Parathyroid adenoma (tissue), 2 donors: ENCODE results near the gene TIMP2.

Experiments
- H2AFZ ChIP-seq: fragments of 300-600 bp; sonication (generic); one replicate; pipeline ENCODE4 v1.7.0; 2017; ENCODE audit warnings: antibody characterized with exemption, mild to moderate bottlenecking
- H3K27ac ChIP-seq: fragments of 300-600 bp; sonication (generic); one replicate; pipeline ENCODE4 v1.7.0; 2017
- H3K27me3 ChIP-seq: fragments of 300-600 bp; sonication (generic); one replicate; pipeline ENCODE4 v1.7.0; 2017; ENCODE audit warnings: low read length; ENCODE audit not compliant: control insufficient read depth, insufficient read depth
- H3K36me3 ChIP-seq: fragments of 300-600 bp; sonication (generic); one replicate; pipeline ENCODE4 v1.7.0; 2017; ENCODE audit warnings: low read length; ENCODE audit not compliant: control insufficient read depth, insufficient read depth
- H3K4me1 ChIP-seq: fragments of 300-600 bp; sonication (generic); one replicate; pipeline ENCODE4 v1.7.0; 2017; ENCODE audit warnings: control low read depth
- H3K4me2 ChIP-seq: fragments of 300-600 bp; sonication (generic); one replicate; pipeline ENCODE4 v1.7.0; 2017; ENCODE audit warnings: low read length
- H3K4me3 ChIP-seq: fragments of 300-600 bp; sonication (generic); one replicate; pipeline ENCODE4 v1.7.0; 2017; ENCODE audit warnings: low read depth, low read length
- H3K79me2 ChIP-seq: fragments of 300-600 bp; sonication (generic); one replicate; pipeline ENCODE4 v1.7.0; 2017; ENCODE audit warnings: control low read depth
- H3K9ac ChIP-seq: fragments of 300-600 bp; sonication (generic); one replicate; pipeline ENCODE4 v1.7.0; 2017; ENCODE audit warnings: mild to moderate bottlenecking
- H3K9me3 ChIP-seq: fragments of 300-600 bp; sonication (generic); one replicate; pipeline ENCODE4 v1.7.0; 2017; ENCODE audit warnings: low read length; ENCODE audit not compliant: control insufficient read depth
- CTCF ChIP-seq: fragments of 300-600 bp; sonication (generic); IDR thresholded peaks from one replicate; pipeline ENCODE4 v1.7.0; 2017; ENCODE audit warnings: antibody characterized with exemption, mild to moderate bottlenecking
- donor health status: primary hyperparathyroidism.

TIMP2 gene

GRCh38 chr17:78971756-78972506 lies 46.7 kb upstream of the TIMP2 start:
- TF ChIP-seq CTCF = no peak
- no peaks in the 10 kb centered on the region for H3K36me3 ChIP-seq
- no peak overlapping the region for H3K9ac ChIP-seq
- H3K4me3 ChIP-seq = no peak overlapping the region
- H3K27me3 ChIP-seq = no peaks in the 10 kb centered on the region
- H3K4me1 ChIP-seq = peaks cover 17% of the 10 kb centered on the region
- H3K27ac ChIP-seq = no peak overlapping the region
- no peaks in the 10 kb centered on the region for H3K79me2 ChIP-seq
- H2AFZ ChIP-seq = peak overlapping the region; percentile 48
- H3K9me3 ChIP-seq = no peaks in the 10 kb centered on the region
- peak overlapping the region; percentile 1 for H3K4me2 ChIP-seq

GRCh38 chr17:78970834-78971755 lies 45.9 kb upstream of the TIMP2 start:
- no peak overlapping the region for H3K4me3 ChIP-seq
- no peak overlapping the region for H3K9ac ChIP-seq
- no peak overlapping the region for H3K27ac ChIP-seq

GRCh38 chr17:78969865-78970264 lies 44.7 kb upstream of the TIMP2 start:
- no peaks in the 10 kb centered on the region for H3K79me2 ChIP-seq
- H3K9me3 ChIP-seq = no peaks in the 10 kb centered on the region
- TF ChIP-seq CTCF = no peak
- peaks cover 8% of the 10 kb centered on the region for H3K4me1 ChIP-seq
- H3K27me3 ChIP-seq = no peaks in the 10 kb centered on the region
- no peak overlapping the region for H3K4me2 ChIP-seq
- H2AFZ ChIP-seq = no peak overlapping the region
- H3K4me3 ChIP-seq = no peak overlapping the region
- no peaks in the 10 kb centered on the region for H3K36me3 ChIP-seq
- H3K9ac ChIP-seq = no peak overlapping the region
- H3K27ac ChIP-seq = no peak overlapping the region

More at GRCh38 chr17:78970834-78971755, 45.9 kb upstream of the TIMP2 start:
- peak overlapping the region; percentile 1 for H3K4me2 ChIP-seq
- H2AFZ ChIP-seq = peak overlapping the region; percentile 48
- H3K9me3 ChIP-seq = no peaks in the 10 kb centered on the region
- H3K4me1 ChIP-seq = peaks cover 17% of the 10 kb centered on the region
- no peaks in the 10 kb centered on the region for H3K79me2 ChIP-seq
- H3K36me3 ChIP-seq = no peaks in the 10 kb centered on the region
- peak; percentile 93 for TF ChIP-seq CTCF
- no peaks in the 10 kb centered on the region for H3K27me3 ChIP-seq

- H3K9me3 ChIP-seq = no peaks in the 10 kb centered on the region
- no peak overlapping the region for H3K4me3 ChIP-seq
- H3K36me3 ChIP-seq = no peaks in the 10 kb centered on the region
- no peak for TF ChIP-seq CTCF
- no peaks in the 10 kb centered on the region for H3K27me3 ChIP-seq
- H3K4me1 ChIP-seq = peaks cover 7% of the 10 kb centered on the region
- H2AFZ ChIP-seq = no peak overlapping the region
- H3K79me2 ChIP-seq = no peaks in the 10 kb centered on the region
- no peak overlapping the region for H3K27ac ChIP-seq
- no peak overlapping the region for H3K9ac ChIP-seq
- H3K4me2 ChIP-seq = no peak overlapping the region
These were observed 42.7 kb upstream of the TIMP2 start for GRCh38 chr17:78967782-78968362.
